OCI-LY1 (cell line): ENCODE results near the gene FTO.

Experiments used
- H2AFZ ChIP-seq: fragments of 200-600 bp; sonication (generic), shearing (Covaris generic); 2 replicates; pipeline ENCODE4 v1.6.0; 2014; ENCODE audit warnings: antibody characterized with exemption, mild to moderate bottlenecking, low read length
- H3F3A ChIP-seq: fragments of 200-600 bp; sonication (generic), shearing (Covaris generic); 2 replicates; pipeline ENCODE4 v1.6.0; 2014; ENCODE audit warnings: mild to moderate bottlenecking, antibody characterized with exemption, low read length, moderate library complexity; ENCODE audit not compliant: insufficient read depth
- H3K27ac ChIP-seq: fragments of 200-600 bp; sonication (generic); 2 replicates; pipeline ENCODE4 v1.5.1; 2014; ENCODE audit warnings: low read length, mixed run types, mild to moderate bottlenecking, low read depth; ENCODE audit not compliant: poor library complexity, severe bottlenecking
- H3K27me3 ChIP-seq: fragments of 200-600 bp; sonication (generic); 2 replicates; pipeline ENCODE4 v1.6.0; 2014; ENCODE audit warnings: antibody characterized with exemption, mild to moderate bottlenecking, low read length, moderate library complexity; ENCODE audit not compliant: insufficient read depth
- H3K36me3 ChIP-seq: fragments of 200-600 bp; sonication (generic); 2 replicates; pipeline ENCODE4 v1.6.1; 2014; ENCODE audit warnings: mild to moderate bottlenecking, antibody characterized with exemption, low read length, moderate library complexity, mixed read lengths; ENCODE audit not compliant: insufficient read depth
- H3K4me1 ChIP-seq: fragments of 200-600 bp; sonication (generic); 2 replicates; pipeline ENCODE4 v1.5.1; 2014; ENCODE audit warnings: mild to moderate bottlenecking, low read length, moderate library complexity; ENCODE audit not compliant: insufficient read depth, severe bottlenecking
- H3K4me2 ChIP-seq: fragments of 200-600 bp; sonication (generic), shearing (Covaris generic); 2 replicates; pipeline ENCODE4 v1.6.1; 2014; ENCODE audit warnings: low read length
- H3K4me3 ChIP-seq: fragments of 200-600 bp; sonication (generic); 2 replicates; pipeline ENCODE4 v1.5.1; 2014; ENCODE audit warnings: low read length, low read depth, mild to moderate bottlenecking, mixed read lengths; ENCODE audit not compliant: poor library complexity, severe bottlenecking
- H3K79me2 ChIP-seq: fragments of 200-600 bp; shearing (Covaris generic); 2 replicates; pipeline ENCODE4 v1.6.1; 2016; ENCODE audit warnings: mixed run types, low read length, mixed read lengths; ENCODE audit not compliant: insufficient read depth
- H3K9ac ChIP-seq: fragments of 200-600 bp; sonication (generic), shearing (Covaris generic); 2 replicates; pipeline ENCODE4 v1.6.1; 2014; ENCODE audit warnings: mild to moderate bottlenecking, low read length, mixed read lengths
- H3K9me2 ChIP-seq: fragments of 200-600 bp; sonication (generic), shearing (Covaris generic); 2 replicates; pipeline ENCODE4 v1.6.1; 2014; ENCODE audit warnings: low read depth, mild to moderate bottlenecking, low read length, mixed read lengths
- H3K9me3 ChIP-seq: fragments of 200-600 bp; shearing (Covaris generic); 2 replicates; pipeline ENCODE4 v1.6.1; 2014; ENCODE audit warnings: low read length, mixed read lengths
- H4K20me1 ChIP-seq: fragments of 200-600 bp; sonication (generic), shearing (Covaris generic); 2 replicates; pipeline ENCODE4 v1.6.0; 2016; ENCODE audit warnings: mild to moderate bottlenecking, low read length; ENCODE audit not compliant: insufficient read depth
- EZH2 ChIP-seq: fragments of 200-600 bp; sonication (generic), shearing (Covaris generic); IDR thresholded peaks from 2 replicates; pipeline ENCODE4 v1.8.0; 2017; ENCODE audit warnings: borderline replicate concordance, mixed run types, mild to moderate bottlenecking, antibody characterized with exemption, low read length, moderate library complexity, mixed read lengths
- TF ChIP-seq, protein P1 (sequence below): fragments of 200-600 bp; sonication (generic), shearing (Covaris generic); IDR thresholded peaks from 2 replicates; pipeline ENCODE4 v1.5.1; 2017; ENCODE audit warnings: mild to moderate bottlenecking, antibody characterized with exemption, low read length, moderate library complexity, mixed read lengths

Gene FTO

DNA sequence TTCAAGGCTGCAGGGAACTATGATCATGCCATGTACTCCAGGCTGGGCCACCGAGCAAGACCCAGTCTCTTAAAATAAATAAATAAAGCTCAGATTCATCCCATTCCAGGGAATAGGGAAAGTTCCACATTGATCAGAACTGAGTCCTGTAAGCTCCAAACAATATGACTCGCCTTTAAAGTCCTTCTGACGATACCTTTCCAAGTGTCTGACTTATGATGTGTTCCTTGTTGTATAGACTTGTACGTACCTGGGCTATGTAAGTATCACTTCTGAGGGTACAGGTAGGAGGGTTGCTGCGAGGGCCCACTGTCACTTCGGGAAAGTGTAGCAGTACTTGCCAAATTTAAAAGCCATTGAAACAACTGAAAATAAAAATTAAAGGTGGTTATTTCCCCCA is 329.8 kb downstream of the FTO start:
- no peak overlapping the region for H2AFZ ChIP-seq
- no peaks in the 10 kb centered on the region for H3K36me3 ChIP-seq
- H4K20me1 ChIP-seq: no peaks in the 10 kb centered on the region
- H3K9me3 ChIP-seq: no peaks in the 10 kb centered on the region
- H3K27me3 ChIP-seq: no peaks in the 10 kb centered on the region
- no peaks in the 10 kb centered on the region for H3K9me2 ChIP-seq
- no peak overlapping the region for H3K4me3 ChIP-seq
- no peaks in the 10 kb centered on the region for H3K4me1 ChIP-seq
- TF ChIP-seq EZH2: no peak
- TF ChIP-seq, protein P1, sequence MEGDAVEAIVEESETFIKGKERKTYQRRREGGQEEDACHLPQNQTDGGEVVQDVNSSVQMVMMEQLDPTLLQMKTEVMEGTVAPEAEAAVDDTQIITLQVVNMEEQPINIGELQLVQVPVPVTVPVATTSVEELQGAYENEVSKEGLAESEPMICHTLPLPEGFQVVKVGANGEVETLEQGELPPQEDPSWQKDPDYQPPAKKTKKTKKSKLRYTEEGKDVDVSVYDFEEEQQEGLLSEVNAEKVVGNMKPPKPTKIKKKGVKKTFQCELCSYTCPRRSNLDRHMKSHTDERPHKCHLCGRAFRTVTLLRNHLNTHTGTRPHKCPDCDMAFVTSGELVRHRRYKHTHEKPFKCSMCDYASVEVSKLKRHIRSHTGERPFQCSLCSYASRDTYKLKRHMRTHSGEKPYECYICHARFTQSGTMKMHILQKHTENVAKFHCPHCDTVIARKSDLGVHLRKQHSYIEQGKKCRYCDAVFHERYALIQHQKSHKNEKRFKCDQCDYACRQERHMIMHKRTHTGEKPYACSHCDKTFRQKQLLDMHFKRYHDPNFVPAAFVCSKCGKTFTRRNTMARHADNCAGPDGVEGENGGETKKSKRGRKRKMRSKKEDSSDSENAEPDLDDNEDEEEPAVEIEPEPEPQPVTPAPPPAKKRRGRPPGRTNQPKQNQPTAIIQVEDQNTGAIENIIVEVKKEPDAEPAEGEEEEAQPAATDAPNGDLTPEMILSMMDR: no peak
- H3K27ac ChIP-seq: no peak overlapping the region
- H3K79me2 ChIP-seq: no peaks in the 10 kb centered on the region
- H3K9ac ChIP-seq: no peak overlapping the region
- H3F3A ChIP-seq: no peaks in the 10 kb centered on the region
- H3K4me2 ChIP-seq: no peak overlapping the region

DNA sequence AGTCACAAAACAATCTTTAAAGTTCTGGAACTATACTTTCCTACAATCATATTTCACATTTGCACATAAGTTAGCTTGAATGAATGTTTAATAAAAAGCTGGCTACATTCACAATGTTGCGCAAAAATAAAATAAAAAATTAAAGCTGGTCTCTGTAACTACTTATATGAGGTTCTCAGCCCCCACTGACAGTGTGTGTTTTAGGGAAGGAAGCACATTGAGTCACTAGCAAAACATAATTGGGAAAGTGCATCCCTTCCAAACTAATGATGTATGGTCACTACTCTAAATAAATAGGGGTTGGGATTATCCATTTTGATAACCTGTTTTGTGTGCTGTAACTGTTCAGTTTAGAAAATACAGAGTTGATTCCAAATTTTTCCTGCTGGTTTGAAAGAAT is 330.7 kb downstream of the FTO start:
- Histone ChIP-seq H3K27ac (no peak overlapping the region), H3K27me3 (no peaks in the 10 kb centered on the region), H3K4me3 (no peak overlapping the region), H3K4me2 (no peak overlapping the region), H3K36me3 (no peaks in the 10 kb centered on the region), H3F3A (no peaks in the 10 kb centered on the region), H3K79me2 (no peaks in the 10 kb centered on the region), H3K9me3 (no peaks in the 10 kb centered on the region), H3K9ac (no peak overlapping the region), H2AFZ (no peak overlapping the region), H3K4me1 (no peaks in the 10 kb centered on the region), H4K20me1 (no peaks in the 10 kb centered on the region), H3K9me2 (no peaks in the 10 kb centered on the region)
- TF ChIP-seq, protein P1: no peak
- no peak for TF ChIP-seq EZH2

DNA sequence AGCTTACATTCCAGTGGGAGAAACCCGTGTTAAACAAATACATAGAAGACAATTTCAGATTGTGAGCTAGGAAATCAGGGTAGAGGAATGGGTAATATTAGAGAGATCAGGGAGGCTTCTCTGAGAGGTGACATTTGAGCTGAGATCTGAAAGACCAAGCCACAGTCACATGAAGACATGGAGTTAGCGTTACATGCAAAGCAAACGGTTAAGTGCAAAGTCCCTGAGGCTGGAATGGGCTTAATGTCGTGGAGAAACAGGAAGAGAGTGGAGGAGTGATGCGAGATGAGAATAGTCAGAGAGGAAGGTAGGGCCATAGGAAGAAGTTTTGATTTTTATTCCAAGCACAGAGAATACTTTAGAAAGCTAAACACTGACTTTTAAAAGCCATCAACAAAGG is 336.5 kb downstream of the FTO start:
- Histone ChIP-seq H3K27me3 (no peaks in the 10 kb centered on the region), H3K9me3 (no peaks in the 10 kb centered on the region), H3F3A (no peaks in the 10 kb centered on the region), H3K9ac (no peak overlapping the region), H3K4me3 (no peak overlapping the region), H3K36me3 (no peaks in the 10 kb centered on the region), H3K27ac (no peak overlapping the region), H3K4me1 (no peaks in the 10 kb centered on the region), H3K4me2 (no peak overlapping the region), H4K20me1 (no peaks in the 10 kb centered on the region), H2AFZ (no peak overlapping the region), H3K79me2 (no peaks in the 10 kb centered on the region), H3K9me2 (no peaks in the 10 kb centered on the region)
- TF ChIP-seq EZH2: no peak
- TF ChIP-seq, protein P1: no peak
